Endodermal cell (in vitro differentiated cells): Measurements from ENCODE around the gene BBS7. TPM values are rescaled to one million over a fixed set of nuclear protein-coding genes. Genes with fewer than 3 reads are reported as not detected.

Source experiments
- DNase-seq: peaks from one replicate; pipeline ENCODE4 v3.0.0-alpha.2; 2017
- H3K27ac ChIP-seq: 2 replicates; pipeline ENCODE4 v1.5.1; 2013; ENCODE audit warnings: mild to moderate bottlenecking, low read depth, low read length, moderate library complexity
- H3K27me3 ChIP-seq: 2 replicates; pipeline ENCODE4 v1.6.1; 2013; ENCODE audit warnings: mild to moderate bottlenecking, low read length, moderate library complexity; ENCODE audit not compliant: insufficient read depth, control insufficient read depth, poor library complexity, severe bottlenecking
- H3K36me3 ChIP-seq: 2 replicates; pipeline ENCODE4 v1.7.0; 2013; ENCODE audit warnings: mild to moderate bottlenecking, low read length, moderate library complexity; ENCODE audit not compliant: control insufficient read depth, insufficient read depth
- H3K4me1 ChIP-seq: one replicate; pipeline ENCODE4 v1.7.0; 2013; ENCODE audit warnings: low read length; ENCODE audit not compliant: control insufficient read depth, insufficient read depth
- H3K4me3 ChIP-seq: 2 replicates; pipeline ENCODE4 v1.5.1; 2013; ENCODE audit warnings: mild to moderate bottlenecking, low read length, moderate library complexity
- H3K9ac ChIP-seq: 2 replicates; pipeline ENCODE4 v1.6.1; 2013; ENCODE audit warnings: mild to moderate bottlenecking, low read length, moderate library complexity; ENCODE audit not compliant: poor library complexity, severe bottlenecking; ENCODE audit errors: extremely low read depth
- H3K9me3 ChIP-seq: 2 replicates; pipeline ENCODE4 v1.6.1; 2013; ENCODE audit warnings: mild to moderate bottlenecking, low read length, moderate library complexity; ENCODE audit not compliant: control insufficient read depth
- H3K27ac Mint-ChIP-seq: 2 replicates; pipeline ENCODE4 v1.8.0; 2020; ENCODE audit warnings: mixed read lengths
- H3K27me3 Mint-ChIP-seq: 2 replicates; pipeline ENCODE4 v1.8.0; 2021; ENCODE audit warnings: mild to moderate bottlenecking, mixed read lengths; ENCODE audit not compliant: insufficient read depth
- H3K36me3 Mint-ChIP-seq: 2 replicates; pipeline ENCODE4 v1.8.0; 2020; ENCODE audit warnings: low read depth, mixed read lengths
- H3K4me1 Mint-ChIP-seq: 2 replicates; pipeline ENCODE4 v1.8.0; 2020; ENCODE audit warnings: mixed read lengths
- H3K4me3 Mint-ChIP-seq: 2 replicates; pipeline ENCODE4 v1.8.0; 2020; ENCODE audit warnings: mild to moderate bottlenecking, moderate library complexity, mixed read lengths
- H3K9me3 Mint-ChIP-seq: 2 replicates; pipeline ENCODE4 v1.8.0; 2020; ENCODE audit warnings: mild to moderate bottlenecking, mixed read lengths
- WGBS, 2 experiments: methylation state at CpG; one replicate each; pipeline versions ENCODE4 v1.1.5 to v1.1.7; 2013; ENCODE audit warnings: missing lambda C conversion rate in 2 of 2, mixed read lengths in 1 of 2; ENCODE audit not compliant: insufficient coverage in 1 of 2, insufficient read length in 1 of 2; 5-methylcytosine and 5-hydroxymethylcytosine counted together
- total RNA-seq, 2 donors: library from RNA; stranded (reverse); fragmentation: NEBNext Ultra II Directional in 1 of 2; extraction: Animal tissue kit (Norgen Biotek cat#: 25700) in 1 of 2; gene quantifications; 2 replicates in 1 of 2; 3 replicates in 1 of 2; pipeline ENCODE4 v1.2.1, GENCODE V29; 2021
- TF ChIP-seq, protein P1 (sequence below): fragments of 200-600 bp; sonication (generic); conservative IDR thresholded peaks from 2 replicates; pipeline ENCODE4 v1.5.0; 2021; ENCODE audit warnings: antibody characterized with exemption, mild to moderate bottlenecking

The BBS7 gene
- total RNA-seq, 2 donors from 2014 or later: 25.0 to 31.7 TPM

DNA sequence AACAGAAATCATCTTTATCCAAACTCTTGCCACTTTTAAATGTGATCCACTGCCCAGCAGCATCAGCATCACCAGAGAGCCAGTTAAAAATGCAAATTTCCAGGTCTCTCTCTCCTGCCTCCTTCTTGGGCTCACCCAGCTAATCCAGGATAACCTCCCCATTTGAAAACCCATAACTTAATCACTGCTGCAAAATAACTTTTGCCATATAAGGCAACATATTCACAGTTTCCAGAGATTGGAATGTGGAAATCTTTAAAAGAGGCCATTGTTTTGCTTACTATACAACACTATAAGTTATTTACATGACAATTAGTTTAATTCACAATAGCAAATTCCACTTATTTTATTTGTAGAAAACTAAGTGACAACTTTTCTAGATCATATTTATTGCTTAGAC is 74.0 kb downstream of the BBS7 start:
- Histone ChIP-seq H3K9me3 (no peaks in the 10 kb centered on the region), H3K27ac (no peak overlapping the region), H3K9ac (no peak overlapping the region), H3K36me3 (no peaks in the 10 kb centered on the region), H3K27me3 (no peaks in the 10 kb centered on the region), H3K4me3 (no peak overlapping the region), H3K4me1 (no peaks in the 10 kb centered on the region)
- TF ChIP-seq, protein P1, sequence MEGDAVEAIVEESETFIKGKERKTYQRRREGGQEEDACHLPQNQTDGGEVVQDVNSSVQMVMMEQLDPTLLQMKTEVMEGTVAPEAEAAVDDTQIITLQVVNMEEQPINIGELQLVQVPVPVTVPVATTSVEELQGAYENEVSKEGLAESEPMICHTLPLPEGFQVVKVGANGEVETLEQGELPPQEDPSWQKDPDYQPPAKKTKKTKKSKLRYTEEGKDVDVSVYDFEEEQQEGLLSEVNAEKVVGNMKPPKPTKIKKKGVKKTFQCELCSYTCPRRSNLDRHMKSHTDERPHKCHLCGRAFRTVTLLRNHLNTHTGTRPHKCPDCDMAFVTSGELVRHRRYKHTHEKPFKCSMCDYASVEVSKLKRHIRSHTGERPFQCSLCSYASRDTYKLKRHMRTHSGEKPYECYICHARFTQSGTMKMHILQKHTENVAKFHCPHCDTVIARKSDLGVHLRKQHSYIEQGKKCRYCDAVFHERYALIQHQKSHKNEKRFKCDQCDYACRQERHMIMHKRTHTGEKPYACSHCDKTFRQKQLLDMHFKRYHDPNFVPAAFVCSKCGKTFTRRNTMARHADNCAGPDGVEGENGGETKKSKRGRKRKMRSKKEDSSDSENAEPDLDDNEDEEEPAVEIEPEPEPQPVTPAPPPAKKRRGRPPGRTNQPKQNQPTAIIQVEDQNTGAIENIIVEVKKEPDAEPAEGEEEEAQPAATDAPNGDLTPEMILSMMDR: no peak
- H3K27me3 Mint-ChIP-seq: peaks cover 11% of the 10 kb centered on the region
- H3K36me3 Mint-ChIP-seq: no peaks in the 10 kb centered on the region
- no peaks in the 10 kb centered on the region for H3K9me3 Mint-ChIP-seq
- H3K4me1 Mint-ChIP-seq: peaks cover 9% of the 10 kb centered on the region
- no peak overlapping the region for H3K27ac Mint-ChIP-seq
- DNase-seq: no peak
- H3K4me3 Mint-ChIP-seq: no peak overlapping the region

DNA sequence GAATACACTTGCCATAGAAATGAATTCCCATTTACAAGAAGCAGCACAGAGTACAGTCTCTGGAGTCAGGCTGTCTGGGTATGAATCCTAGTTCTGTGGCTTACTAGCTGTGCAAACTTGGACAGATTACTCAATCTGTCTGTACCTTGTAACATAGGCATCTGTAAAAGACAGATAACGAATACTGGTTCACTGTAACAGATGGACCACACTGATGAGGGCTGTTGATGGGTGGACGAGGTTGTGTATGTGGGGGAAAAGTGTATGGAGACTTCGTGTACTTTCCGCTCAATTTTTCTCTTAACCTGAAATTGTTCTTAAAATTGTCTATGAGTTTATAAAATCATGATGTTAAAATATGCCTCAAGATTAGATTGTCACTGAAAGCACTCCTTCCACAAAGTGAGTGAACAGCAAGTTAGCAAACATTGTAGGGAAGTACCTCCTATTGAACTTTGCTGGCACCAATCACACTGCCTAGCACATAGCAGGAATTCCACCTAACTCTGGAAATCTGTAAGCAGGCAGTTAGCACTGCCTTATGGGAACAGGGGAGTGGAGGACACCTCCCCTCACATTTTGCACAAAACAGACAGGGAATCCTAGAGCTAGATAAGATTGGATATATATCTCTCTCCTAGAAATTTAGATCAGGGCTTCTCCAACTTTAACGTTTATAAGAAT is 75.6 kb downstream of the BBS7 start:
- no peaks in the 10 kb centered on the region for H3K36me3 Mint-ChIP-seq
- Histone ChIP-seq H3K9ac (no peak overlapping the region), H3K36me3 (no peaks in the 10 kb centered on the region), H3K27ac (no peak overlapping the region), H3K27me3 (no peaks in the 10 kb centered on the region), H3K4me3 (no peak overlapping the region), H3K9me3 (no peaks in the 10 kb centered on the region), H3K4me1 (no peaks in the 10 kb centered on the region)
- H3K4me1 Mint-ChIP-seq: peaks cover 10% of the 10 kb centered on the region
- no peak overlapping the region for H3K4me3 Mint-ChIP-seq
- no peaks in the 10 kb centered on the region for H3K9me3 Mint-ChIP-seq
- peaks cover 9% of the 10 kb centered on the region for H3K27me3 Mint-ChIP-seq
- TF ChIP-seq, protein P1: no peak
- 85 to 96% methylated on average over 4 to 5 of the region's 5 CpGs for WGBS, 2 experiments
- H3K27ac Mint-ChIP-seq: no peak overlapping the region
- no peak for DNase-seq

GRCh38 chr4:121792966-121793365 is 77.3 kb downstream of the BBS7 start:
- Histone ChIP-seq H3K9ac (no peak overlapping the region), H3K4me1 (no peaks in the 10 kb centered on the region), H3K4me3 (no peak overlapping the region), H3K27ac (no peak overlapping the region), H3K9me3 (no peaks in the 10 kb centered on the region), H3K36me3 (no peaks in the 10 kb centered on the region), H3K27me3 (no peaks in the 10 kb centered on the region)
- Mint-ChIP-seq H3K9me3 (no peaks in the 10 kb centered on the region), H3K4me1 (peaks cover 10% of the 10 kb centered on the region), H3K27ac (no peak overlapping the region), H3K4me3 (no peak overlapping the region), H3K27me3 (peaks cover 7% of the 10 kb centered on the region), H3K36me3 (no peaks in the 10 kb centered on the region)
- no peak for DNase-seq
- TF ChIP-seq, protein P1: no peak
- WGBS, 2 experiments: 96 to 100% methylated on average over 2 of the region's 2 CpGs
